NCI-H2227 (cell line): ENCODE results near the gene ZNF618.
"Not testable (repeated sequence)": the region's sequence is repeated elsewhere in the genome, so short reads cannot be mapped to it uniquely, and the experiment has no call there.

ENCODE experiments used
- DNase-seq: peaks from one replicate; lab custom pipeline; 2025; ENCODE audit not compliant: unreplicated experiment; lab: John Stamatoyannopoulos, UW

The ZNF618 gene

GRCh38 chr9:114035221-114035844 is 159.2 kb downstream of the ZNF618 start:
- DNase-seq: no peak

GRCh38 chr9:114035845-114036801 is 160.0 kb downstream of the ZNF618 start:
- DNase-seq: no peak

- DNase-seq: no peak
Measured at GRCh38 chr9:114037249-114037648, 161.1 kb downstream of the ZNF618 start.

GRCh38 chr9:114037961-114038723 is 162.0 kb downstream of the ZNF618 start:
- DNase-seq: no peak

GRCh38 chr9:114038724-114039313 is 162.7 kb downstream of the ZNF618 start:
- DNase-seq: no peak

GRCh38 chr9:114039484-114039883 is 163.4 kb downstream of the ZNF618 start:
- no peak for DNase-seq

- DNase-seq: not testable (repeated sequence)
Measured at GRCh38 chr9:114043660-114044059, 167.6 kb downstream of the ZNF618 start.

- no peak for DNase-seq
Measured at GRCh38 chr9:114046237-114046755, 170.2 kb downstream of the ZNF618 start.

- no peak for DNase-seq
Measured at GRCh38 chr9:114046875-114047274, 170.8 kb downstream of the ZNF618 start.

- DNase-seq: no peak
Measured at GRCh38 chr9:114047717-114048116, 171.6 kb downstream of the ZNF618 start.

- no peak for DNase-seq
Measured at GRCh38 chr9:114048533-114049415, 172.7 kb downstream of the ZNF618 start.

- DNase-seq: no peak
Measured at GRCh38 chr9:114049441-114050225, 173.5 kb downstream of the ZNF618 start.

- no peak for DNase-seq
Measured at GRCh38 chr9:114050226-114050568, 174.1 kb downstream of the ZNF618 start.

GRCh38 chr9:114050646-114051045 is 174.5 kb downstream of the ZNF618 start:
- no peak for DNase-seq

- no peak for DNase-seq
Measured at GRCh38 chr9:114051281-114051680, 175.2 kb downstream of the ZNF618 start.

- no peak for DNase-seq
Measured at GRCh38 chr9:114051706-114052105, 175.6 kb downstream of the ZNF618 start.

- DNase-seq: no peak
Measured at GRCh38 chr9:114053246-114054005, 177.3 kb downstream of the ZNF618 start.

- no peak for DNase-seq
Measured at GRCh38 chr9:114054191-114054690, 178.1 kb downstream of the ZNF618 start.
